ENCODE measurements around the gene LMNB1. TPM values are rescaled to one million over a fixed set of nuclear protein-coding genes. Genes with fewer than 3 reads are reported as not detected.
"Not testable (repeated sequence)": the region's sequence is repeated elsewhere in the genome, so short reads cannot be mapped to it uniquely, and the experiment has no call there.

Gene LMNB1
- total and polyA plus RNA-seq, 2 donors, result 3.3 to 49.1 TPM

GRCh38 chr5:126847826-126848251 is 70.9 kb downstream of the LMNB1 start:
- Histone ChIP-seq H3K27ac (ENCODE audit: low read depth) (no peak overlapping the region), H3K4me1 (ENCODE audit: insufficient read depth) (no peaks in the 10 kb centered on the region), H3K4me3 (ENCODE audit: low read depth, low read length) (no peak overlapping the region), H3K36me3 (ENCODE audit: insufficient read depth) (no peaks in the 10 kb centered on the region)
- no peak for DNase-seq (ENCODE audit: extremely low spot score)
- WGBS, result 59% methylated on average over 3 of the region's 3 CpGs

- Histone ChIP-seq H3K36me3 (ENCODE audit: insufficient read depth) (no peaks in the 10 kb centered on the region), H3K27ac (ENCODE audit: low read depth) (no peak overlapping the region), H3K4me3 (ENCODE audit: low read depth, low read length) (no peak overlapping the region), H3K4me1 (ENCODE audit: insufficient read depth) (no peaks in the 10 kb centered on the region)
- 67% methylated on average over 8 of the region's 8 CpGs for WGBS
- no peak for DNase-seq (ENCODE audit: extremely low spot score)
Measured at GRCh38 chr5:126848253-126848652, 71.3 kb downstream of the LMNB1 start.

DNA sequence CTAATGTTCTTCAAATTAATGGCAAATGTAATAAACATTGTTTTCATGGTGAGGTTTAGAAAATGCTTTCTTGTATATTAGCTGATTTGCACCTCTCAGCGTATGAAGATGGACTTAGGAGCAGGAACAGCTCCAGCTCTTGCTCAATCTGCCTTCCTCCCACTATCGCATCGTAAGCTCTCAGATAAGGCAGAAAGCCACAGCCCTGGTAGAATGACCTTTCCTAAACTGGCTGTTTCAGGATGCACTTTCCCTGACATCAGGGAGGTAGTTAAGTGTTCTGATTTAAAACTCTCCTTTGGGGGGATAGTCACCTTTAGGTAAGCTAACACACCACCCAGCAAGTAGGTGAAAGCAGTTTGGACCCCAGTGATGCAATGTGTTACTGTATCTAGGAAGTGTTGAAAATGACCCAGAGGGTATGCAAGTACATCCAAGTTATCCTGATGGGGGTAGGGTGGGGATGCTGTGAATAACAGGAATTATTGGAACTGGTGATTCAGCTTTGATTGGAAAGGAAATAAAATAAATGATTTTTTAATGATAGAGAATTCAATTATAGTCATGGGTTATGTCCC is 72.3 kb downstream of the LMNB1 start:
- no peak for DNase-seq (ENCODE audit: extremely low spot score)
- H3K4me3 ChIP-seq (ENCODE audit: low read depth, low read length), result no peak overlapping the region
- no peaks in the 10 kb centered on the region for H3K4me1 ChIP-seq (ENCODE audit: insufficient read depth)
- no peak overlapping the region for H3K27ac ChIP-seq (ENCODE audit: low read depth)
- WGBS, result 40% methylated on average over 3 of the region's 3 CpGs
- H3K36me3 ChIP-seq (ENCODE audit: insufficient read depth), result no peaks in the 10 kb centered on the region

DNA sequence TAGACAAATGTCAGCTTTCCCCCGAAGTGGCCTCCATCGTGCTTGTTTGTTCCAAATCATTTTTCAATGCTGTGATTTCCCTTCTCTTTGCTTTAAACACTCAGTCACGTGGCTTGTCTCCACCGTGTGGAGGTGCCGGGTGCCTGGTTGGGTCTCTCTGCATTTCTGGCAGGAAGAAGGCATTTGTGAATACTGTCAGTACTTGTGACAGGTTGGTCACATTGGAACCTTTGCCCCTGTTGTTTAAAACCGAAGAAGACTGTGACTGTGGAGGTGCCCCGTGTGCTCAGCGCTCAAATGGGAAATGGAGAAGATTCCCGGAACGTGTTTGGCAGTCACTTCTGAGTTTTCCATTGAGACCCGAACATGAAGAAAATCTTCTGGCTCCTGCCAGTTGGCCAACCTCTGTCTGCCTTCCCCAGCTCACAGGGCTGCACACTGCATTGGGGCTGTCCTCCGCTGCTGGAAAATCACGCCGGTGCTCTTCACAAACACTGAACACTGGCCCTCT is 74.6 kb downstream of the LMNB1 start:
- 65% methylated on average over 14 of the region's 14 CpGs for WGBS
- Histone ChIP-seq H3K4me3 (ENCODE audit: low read depth, low read length) (no peak overlapping the region), H3K4me1 (ENCODE audit: insufficient read depth) (no peaks in the 10 kb centered on the region), H3K36me3 (ENCODE audit: insufficient read depth) (no peaks in the 10 kb centered on the region), H3K27ac (ENCODE audit: low read depth) (no peak overlapping the region)
- DNase-seq (ENCODE audit: extremely low spot score), result no peak

GRCh38 chr5:126852091-126852571 is 75.2 kb downstream of the LMNB1 start:
- Histone ChIP-seq H3K4me1 (ENCODE audit: insufficient read depth) (no peaks in the 10 kb centered on the region), H3K36me3 (ENCODE audit: insufficient read depth) (no peaks in the 10 kb centered on the region), H3K4me3 (ENCODE audit: low read depth, low read length) (no peak overlapping the region), H3K27ac (ENCODE audit: low read depth) (no peak overlapping the region)
- DNase-seq (ENCODE audit: extremely low spot score), result no peak
- WGBS, result 67% methylated on average over 4 of the region's 4 CpGs

GRCh38 chr5:126852841-126853271 is 75.9 kb downstream of the LMNB1 start:
- no peaks in the 10 kb centered on the region for H3K4me1 ChIP-seq (ENCODE audit: insufficient read depth)
- 78% methylated on average over 7 of the region's 7 CpGs for WGBS
- H3K36me3 ChIP-seq (ENCODE audit: insufficient read depth), result no peaks in the 10 kb centered on the region
- H3K4me3 ChIP-seq (ENCODE audit: low read depth, low read length), result no peak overlapping the region
- H3K27ac ChIP-seq (ENCODE audit: low read depth), result no peak overlapping the region
- DNase-seq (ENCODE audit: extremely low spot score), result no peak

DNA sequence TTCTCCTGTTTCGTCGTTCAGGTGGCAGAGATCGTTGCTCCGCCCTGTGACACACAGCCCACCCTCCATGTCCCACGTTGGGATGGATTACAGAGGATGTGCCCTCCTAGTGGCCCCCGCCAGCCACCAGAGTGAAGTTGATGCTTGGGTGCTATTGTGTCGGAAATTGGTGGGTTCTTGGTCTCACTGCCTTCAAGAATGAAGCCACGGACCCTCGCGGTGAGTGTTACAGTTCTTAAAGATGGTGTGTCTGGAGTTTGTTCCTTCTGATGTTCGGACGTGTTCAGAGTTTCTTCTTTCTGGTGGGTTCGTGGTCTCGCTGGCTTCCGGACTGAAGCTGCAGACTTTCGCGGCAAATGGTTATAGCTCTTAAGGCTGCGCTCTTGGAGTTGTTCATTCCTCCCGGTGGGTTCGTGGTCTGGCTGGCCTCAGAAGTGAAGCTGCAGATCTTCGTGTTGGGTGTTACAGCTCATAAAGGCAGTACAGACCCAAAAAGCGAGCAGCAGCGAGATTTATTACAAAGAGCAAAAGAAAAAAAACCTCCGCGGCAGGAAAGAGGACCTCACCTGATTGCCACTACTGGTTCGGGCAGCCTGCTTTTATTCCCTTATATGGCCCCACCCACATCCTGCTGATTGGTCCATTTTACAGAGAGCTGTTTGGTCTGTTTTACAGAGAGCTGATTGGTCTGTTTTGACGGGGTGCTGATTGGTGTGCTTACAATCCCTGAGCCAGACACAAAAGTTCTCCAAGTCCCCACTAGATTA is 76.8 kb downstream of the LMNB1 start:
- H3K27ac ChIP-seq (ENCODE audit: low read depth); H3K4me3 ChIP-seq (ENCODE audit: low read depth, low read length); H3K4me1 ChIP-seq (ENCODE audit: insufficient read depth); DNase-seq (ENCODE audit: extremely low spot score); H3K36me3 ChIP-seq (ENCODE audit: insufficient read depth): not testable (repeated sequence)
- 93% methylated on average over 27 of the region's 27 CpGs for WGBS

DNA sequence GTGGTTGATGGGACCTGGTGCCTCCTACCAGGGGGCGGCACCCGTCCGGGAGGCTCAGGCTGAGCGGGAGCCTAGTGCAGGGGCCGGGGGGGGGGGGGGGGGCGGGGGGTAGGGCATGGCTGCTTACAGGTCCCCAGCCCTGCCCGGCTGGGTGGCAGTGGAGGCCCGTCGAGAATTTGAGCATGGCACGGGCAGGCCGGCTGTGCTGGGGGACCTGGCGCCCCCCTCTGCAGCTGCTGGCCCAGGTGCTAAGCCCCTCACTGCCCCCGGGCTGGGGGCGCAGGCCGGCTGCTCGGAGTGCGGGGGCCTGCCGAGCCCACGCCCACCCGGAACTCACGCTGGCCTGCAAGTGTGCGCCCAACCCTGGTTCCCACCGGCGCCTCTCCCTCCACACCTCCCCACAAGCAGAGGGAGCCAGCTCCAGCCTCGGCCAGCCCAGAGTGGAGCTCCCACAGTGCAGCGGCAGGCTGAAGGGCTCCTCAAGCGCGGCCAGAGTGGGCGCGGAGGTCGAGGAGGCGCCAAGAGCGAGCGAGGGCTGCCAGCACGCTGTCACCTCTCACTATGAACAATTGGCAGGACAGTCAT is 77.7 kb downstream of the LMNB1 start:
- WGBS, result 95% methylated on average over 35 of the region's 35 CpGs
- Histone ChIP-seq H3K4me1 (ENCODE audit: insufficient read depth) (no peaks in the 10 kb centered on the region), H3K36me3 (ENCODE audit: insufficient read depth) (no peaks in the 10 kb centered on the region), H3K4me3 (ENCODE audit: low read depth, low read length) (no peak overlapping the region), H3K27ac (ENCODE audit: low read depth) (no peak overlapping the region)
- DNase-seq (ENCODE audit: extremely low spot score), result no peak

- DNase-seq (ENCODE audit: extremely low spot score), result no peak
- H3K36me3 ChIP-seq (ENCODE audit: insufficient read depth), result no peaks in the 10 kb centered on the region
- H3K27ac ChIP-seq (ENCODE audit: low read depth), result no peak overlapping the region
- H3K4me1 ChIP-seq (ENCODE audit: insufficient read depth), result no peaks in the 10 kb centered on the region
- H3K4me3 ChIP-seq (ENCODE audit: low read depth, low read length), result no peak overlapping the region
- 64% methylated on average over 8 of the region's 8 CpGs for WGBS
Measured at GRCh38 chr5:126855266-126855665, 78.3 kb downstream of the LMNB1 start.

DNA sequence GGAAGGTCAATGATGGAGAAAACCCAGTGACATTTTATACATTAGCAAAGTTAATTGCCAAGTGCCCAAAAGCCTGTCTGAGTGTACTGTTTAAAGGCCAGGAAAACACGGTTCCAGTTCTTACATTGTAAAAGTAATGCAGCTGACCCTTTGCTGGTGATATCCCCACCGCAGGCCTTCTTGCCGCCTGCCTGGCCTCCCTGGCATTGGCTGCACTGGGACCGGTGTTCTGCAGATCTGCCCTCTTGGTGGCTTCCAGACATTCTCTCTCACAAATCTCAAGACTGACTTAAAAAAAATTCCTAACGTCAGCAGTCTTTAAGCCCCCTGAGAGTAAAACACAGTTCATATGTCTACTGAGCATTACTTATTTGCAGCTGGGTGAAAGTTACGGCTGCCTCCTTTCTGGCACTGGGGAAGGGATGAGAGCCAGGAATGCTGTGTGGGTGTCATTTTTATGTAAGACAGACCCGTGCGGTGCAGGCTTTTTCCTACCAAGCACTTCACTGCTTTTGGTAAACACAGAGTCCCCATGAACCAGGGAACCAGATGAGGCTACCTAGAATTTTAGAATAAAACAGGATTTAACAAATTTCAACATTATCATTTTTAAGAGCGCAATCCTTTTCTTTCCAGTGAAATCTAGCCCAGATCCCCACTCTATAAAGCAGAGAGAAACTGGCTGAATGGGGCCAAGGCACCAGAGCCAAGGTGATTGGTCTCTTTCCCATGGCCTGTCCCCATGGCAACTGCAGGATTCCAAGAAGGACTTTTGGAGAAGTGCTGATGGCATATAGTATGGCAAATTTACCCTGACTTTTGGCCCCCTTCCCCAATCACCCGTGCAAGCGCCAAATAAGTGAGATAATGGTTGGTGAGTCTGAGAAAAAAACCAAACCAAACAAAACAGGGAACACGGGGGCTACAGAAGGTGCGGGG is 80.8 kb downstream of the LMNB1 start:
- no peak for DNase-seq (ENCODE audit: extremely low spot score)

DNA sequence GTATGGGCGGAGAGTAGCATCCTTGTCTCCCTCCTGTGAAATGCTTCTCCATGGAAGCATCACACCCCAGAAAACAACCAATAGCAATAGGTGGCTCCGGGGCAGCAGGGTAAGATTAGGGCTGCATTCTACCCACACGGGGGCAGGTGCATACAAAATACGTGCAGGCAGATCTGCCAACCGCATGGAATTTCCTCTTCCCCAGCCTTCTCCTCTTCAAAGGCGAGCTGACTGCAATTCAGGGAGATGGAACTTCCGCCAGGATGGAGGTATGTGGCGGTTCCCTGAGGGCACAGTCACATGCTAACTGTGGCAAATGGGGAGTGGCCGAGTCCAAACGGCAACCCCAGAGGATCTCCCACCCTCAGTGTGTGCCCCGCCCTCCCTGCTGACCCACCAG is 81.5 kb downstream of the LMNB1 start:
- no peak for DNase-seq (ENCODE audit: extremely low spot score)
- 89% methylated on average over 11 of the region's 11 CpGs for WGBS
- no peaks in the 10 kb centered on the region for H3K4me1 ChIP-seq (ENCODE audit: insufficient read depth)
- H3K27ac ChIP-seq (ENCODE audit: low read depth), result no peak overlapping the region
- H3K4me3 ChIP-seq (ENCODE audit: low read depth, low read length), result no peak overlapping the region
- H3K36me3 ChIP-seq (ENCODE audit: insufficient read depth), result no peaks in the 10 kb centered on the region

More for the DNA sequence above, 80.8 kb downstream of the LMNB1 start:
- Histone ChIP-seq H3K4me1 (ENCODE audit: insufficient read depth) (no peaks in the 10 kb centered on the region), H3K36me3 (ENCODE audit: insufficient read depth) (no peaks in the 10 kb centered on the region), H3K4me3 (ENCODE audit: low read depth, low read length) (no peak overlapping the region), H3K27ac (ENCODE audit: low read depth) (no peak overlapping the region)
- WGBS, result 49% methylated on average over 13 of the region's 13 CpGs

- WGBS, result 97% methylated on average over 4 of the region's 4 CpGs
- DNase-seq (ENCODE audit: extremely low spot score), result no peak
- no peaks in the 10 kb centered on the region for H3K36me3 ChIP-seq (ENCODE audit: insufficient read depth)
Measured at GRCh38 chr5:126863402-126863801, 86.5 kb downstream of the LMNB1 start.

GRCh38 chr5:126864042-126864688 is 87.2 kb downstream of the LMNB1 start:
- no peak overlapping the region for H3K4me3 ChIP-seq (ENCODE audit: low read depth, low read length)
- DNase-seq (ENCODE audit: extremely low spot score), result no peak
- no peak overlapping the region for H3K27ac ChIP-seq (ENCODE audit: low read depth)
- 95% methylated on average over 22 of the region's 22 CpGs for WGBS
- no peaks in the 10 kb centered on the region for H3K4me1 ChIP-seq (ENCODE audit: insufficient read depth)
- no peaks in the 10 kb centered on the region for H3K36me3 ChIP-seq (ENCODE audit: insufficient read depth)

More at GRCh38 chr5:126863402-126863801, 86.5 kb downstream of the LMNB1 start:
- no peak overlapping the region for H3K27ac ChIP-seq (ENCODE audit: low read depth)
- H3K4me1 ChIP-seq (ENCODE audit: insufficient read depth), result no peaks in the 10 kb centered on the region
- no peak overlapping the region for H3K4me3 ChIP-seq (ENCODE audit: low read depth, low read length)
